ENCODE measurements around the gene BID.

DNA sequence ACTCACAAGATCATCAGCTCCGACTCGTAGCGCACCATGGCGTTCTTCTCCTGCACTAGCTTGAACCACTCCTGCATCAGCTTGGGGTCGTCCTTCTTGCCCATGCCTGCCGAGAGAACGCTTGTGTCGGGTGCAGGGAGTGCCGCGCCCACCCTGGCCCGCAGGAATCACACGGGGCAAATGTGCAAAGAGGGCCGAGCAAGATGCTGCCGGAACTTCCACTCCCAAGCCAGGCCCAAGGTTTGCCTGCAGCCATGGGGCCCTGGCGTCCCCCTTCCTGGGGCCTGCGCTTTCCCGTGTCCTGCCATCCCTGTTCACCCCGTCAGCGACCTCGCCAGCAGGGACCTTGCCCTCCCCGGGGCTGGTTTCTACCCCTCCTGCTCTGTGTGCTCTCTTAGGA lies 16.9 kb upstream of the BID start:
- TF ChIP-seq, protein P1, sequence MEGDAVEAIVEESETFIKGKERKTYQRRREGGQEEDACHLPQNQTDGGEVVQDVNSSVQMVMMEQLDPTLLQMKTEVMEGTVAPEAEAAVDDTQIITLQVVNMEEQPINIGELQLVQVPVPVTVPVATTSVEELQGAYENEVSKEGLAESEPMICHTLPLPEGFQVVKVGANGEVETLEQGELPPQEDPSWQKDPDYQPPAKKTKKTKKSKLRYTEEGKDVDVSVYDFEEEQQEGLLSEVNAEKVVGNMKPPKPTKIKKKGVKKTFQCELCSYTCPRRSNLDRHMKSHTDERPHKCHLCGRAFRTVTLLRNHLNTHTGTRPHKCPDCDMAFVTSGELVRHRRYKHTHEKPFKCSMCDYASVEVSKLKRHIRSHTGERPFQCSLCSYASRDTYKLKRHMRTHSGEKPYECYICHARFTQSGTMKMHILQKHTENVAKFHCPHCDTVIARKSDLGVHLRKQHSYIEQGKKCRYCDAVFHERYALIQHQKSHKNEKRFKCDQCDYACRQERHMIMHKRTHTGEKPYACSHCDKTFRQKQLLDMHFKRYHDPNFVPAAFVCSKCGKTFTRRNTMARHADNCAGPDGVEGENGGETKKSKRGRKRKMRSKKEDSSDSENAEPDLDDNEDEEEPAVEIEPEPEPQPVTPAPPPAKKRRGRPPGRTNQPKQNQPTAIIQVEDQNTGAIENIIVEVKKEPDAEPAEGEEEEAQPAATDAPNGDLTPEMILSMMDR (IDR thresholded peaks at IDR 0.05 in 4 of 5, conservative IDR thresholded peaks at IDR 0.05 in 1 of 5) = no peak
- TF ChIP-seq POLR2A (IDR thresholded peaks at IDR 0.05) = no peak

Measured in gastrocnemius medialis (tissue), 4 donors.